Embryonic facial prominence (tissue), 1 donor: ENCODE measurements around the gene GOLGA6L1.
"Not testable (repeated sequence)": the region's sequence is repeated elsewhere in the genome, so short reads cannot be mapped to it uniquely, and the experiment has no call there.

Experiments used
- DNase-seq: peaks from one replicate; pipeline ENCODE4 v3.0.0-alpha.2; 2016; ENCODE audit errors: extremely low spot score

Gene GOLGA6L1

GRCh38 chr15:23136722-23137121 lies at the start of gene GOLGA6L1:
Gene GOLGA6L1 (minus strand): TSS chr15:23136822. CDS start chr15:23136731, 91 bp downstream.
- not testable (repeated sequence) for DNase-seq

GRCh38 chr15:23181201-23181600 lies 44.6 kb upstream of the GOLGA6L1 start:
- DNase-seq: not testable (repeated sequence)

GRCh38 chr15:23180547-23180927 lies 43.9 kb upstream of the GOLGA6L1 start:
- DNase-seq: not testable (repeated sequence)

- not testable (repeated sequence) for DNase-seq
Observed at GRCh38 chr15:23179768-23180546, 43.3 kb upstream of the GOLGA6L1 start.

- DNase-seq: not testable (repeated sequence)
Observed at GRCh38 chr15:23176683-23177082, 40.1 kb upstream of the GOLGA6L1 start.

GRCh38 chr15:23175606-23176005 lies 39.0 kb upstream of the GOLGA6L1 start:
- not testable (repeated sequence) for DNase-seq

GRCh38 chr15:23174609-23175140 lies 38.1 kb upstream of the GOLGA6L1 start:
- DNase-seq: not testable (repeated sequence)

GRCh38 chr15:23132787-23133186 lies 3.8 kb downstream of the GOLGA6L1 start:
- DNase-seq: not testable (repeated sequence)

GRCh38 chr15:23118208-23118607 lies 18.4 kb downstream of the GOLGA6L1 start:
- no peak for DNase-seq

GRCh38 chr15:23095796-23096195 lies 40.8 kb downstream of the GOLGA6L1 start:
- DNase-seq: no peak

GRCh38 chr15:23083115-23083514 lies 53.5 kb downstream of the GOLGA6L1 start:
- no peak for DNase-seq

GRCh38 chr15:23081996-23082737 lies 54.5 kb downstream of the GOLGA6L1 start:
- DNase-seq: not testable (repeated sequence)

- no peak for DNase-seq
Observed at GRCh38 chr15:23081271-23081670, 55.4 kb downstream of the GOLGA6L1 start.

GRCh38 chr15:23079766-23080165 lies 56.9 kb downstream of the GOLGA6L1 start:
- no peak for DNase-seq
